Activated T-cell treated with anti-CD3 and anti-CD28 coated beads for 4 hours (primary cell): ENCODE results near the gene L3MBTL4.

Experiments
- DNase-seq: peaks from one replicate; pipeline ENCODE4 v3.0.0-alpha.2; 2020

Gene L3MBTL4

DNA sequence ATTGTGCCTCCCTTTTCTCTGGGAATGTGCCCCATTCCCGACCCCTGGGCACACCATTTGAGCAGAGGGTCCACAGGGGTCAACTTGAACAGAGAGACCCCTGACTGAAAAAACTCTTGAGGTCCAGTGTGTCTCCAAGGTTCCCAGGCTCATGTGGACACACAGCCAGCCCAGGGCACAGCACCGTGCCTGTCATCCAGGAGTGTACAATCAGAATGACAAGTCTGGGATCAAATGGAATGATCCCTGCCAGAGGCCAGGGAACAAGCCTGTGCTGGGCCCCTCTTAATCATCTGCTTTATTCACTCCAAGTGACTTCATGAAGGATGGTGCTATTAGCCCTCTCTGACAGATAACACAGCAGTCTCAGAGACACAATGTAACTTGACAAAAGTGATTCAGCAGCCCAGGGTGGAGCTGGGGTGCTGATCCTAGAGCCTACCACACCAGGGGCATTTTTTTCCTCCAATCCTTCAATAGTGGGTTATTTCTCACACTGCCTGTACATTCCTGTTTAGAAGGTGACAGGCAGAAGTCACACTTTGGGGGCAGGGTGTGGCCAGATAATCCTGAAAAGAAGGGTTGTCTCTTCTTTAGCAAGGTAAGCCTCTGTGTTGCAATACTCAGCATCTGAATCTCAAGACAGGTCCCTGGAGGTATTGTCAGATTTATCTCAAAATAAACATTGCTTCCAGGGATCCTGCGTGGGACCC is 435.4 kb downstream of the L3MBTL4 start:
- no peak for DNase-seq

- no peak for DNase-seq
Measured at GRCh38 chr18:5977022-5977421, 437.7 kb downstream of the L3MBTL4 start.

DNA sequence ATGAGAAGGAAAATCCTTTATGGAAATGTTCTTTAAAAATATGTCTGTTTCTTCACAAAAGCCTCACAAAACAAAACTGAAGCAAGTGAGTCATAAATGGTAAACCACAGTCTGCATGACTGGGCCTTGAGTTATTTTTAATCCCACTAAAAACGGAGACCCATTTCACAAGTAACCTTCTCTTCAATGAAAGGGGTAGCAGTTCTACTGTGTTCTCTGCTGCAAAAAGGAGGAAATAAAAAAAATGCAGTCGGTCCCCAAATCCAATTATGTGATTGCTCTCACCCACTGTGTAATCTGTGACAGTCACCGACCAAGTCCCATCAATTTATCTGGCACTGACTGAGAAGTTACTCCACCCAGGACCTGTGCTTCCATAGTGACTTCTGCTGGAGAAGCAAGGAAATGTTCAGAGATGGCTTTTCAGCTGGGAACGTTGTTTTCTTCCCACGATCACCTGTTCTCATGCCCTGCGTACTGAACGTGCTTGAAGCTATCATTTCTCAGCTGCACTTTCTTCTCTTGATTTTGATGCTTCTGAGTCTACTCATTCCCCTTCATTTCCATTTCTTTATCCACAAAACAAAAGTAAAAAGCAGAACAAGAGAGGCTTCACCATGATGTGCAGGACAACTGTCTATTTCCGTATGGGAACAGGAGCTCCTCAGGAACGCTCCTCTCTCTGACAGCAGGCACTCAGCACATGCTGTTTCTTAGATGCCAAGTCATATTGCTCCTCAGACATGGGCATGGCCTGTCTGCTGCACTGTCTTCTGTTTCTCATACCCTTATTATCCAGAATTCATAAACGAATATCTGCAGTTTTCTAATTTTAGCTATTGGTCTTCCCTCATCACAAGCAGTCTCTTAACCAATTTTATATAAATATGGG is 439.4 kb downstream of the L3MBTL4 start:
- no peak for DNase-seq

GRCh38 chr18:5974696-5975095 is 440.0 kb downstream of the L3MBTL4 start:
- DNase-seq = no peak

DNA sequence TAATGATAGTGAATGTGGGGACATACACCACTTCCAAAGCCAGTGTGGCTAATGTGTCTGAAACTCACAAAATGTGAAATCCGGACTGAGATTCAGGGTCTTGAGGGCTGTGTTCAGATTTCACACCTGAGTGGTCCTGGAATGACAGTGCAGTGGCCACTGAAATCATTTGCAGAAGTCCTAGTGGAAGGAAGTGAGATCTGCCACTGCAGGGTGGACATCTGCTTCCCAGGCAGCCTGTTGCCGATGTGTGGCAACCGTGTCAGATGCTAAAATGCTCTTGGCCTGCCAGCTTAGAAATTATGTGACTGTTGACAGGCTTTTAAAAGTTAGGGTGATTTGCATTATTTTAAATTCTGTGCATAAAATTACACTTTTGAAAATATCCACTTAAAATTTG is 441.6 kb downstream of the L3MBTL4 start:
- no peak for DNase-seq

- no peak for DNase-seq
Measured at GRCh38 chr18:5972298-5972697, 442.4 kb downstream of the L3MBTL4 start.

GRCh38 chr18:5969989-5970403 is 444.7 kb downstream of the L3MBTL4 start:
- DNase-seq = no peak

- no peak for DNase-seq
Measured at GRCh38 chr18:5969355-5969988, 445.2 kb downstream of the L3MBTL4 start.

- DNase-seq = no peak
Measured at GRCh38 chr18:5967666-5968065, 447.0 kb downstream of the L3MBTL4 start.

DNA sequence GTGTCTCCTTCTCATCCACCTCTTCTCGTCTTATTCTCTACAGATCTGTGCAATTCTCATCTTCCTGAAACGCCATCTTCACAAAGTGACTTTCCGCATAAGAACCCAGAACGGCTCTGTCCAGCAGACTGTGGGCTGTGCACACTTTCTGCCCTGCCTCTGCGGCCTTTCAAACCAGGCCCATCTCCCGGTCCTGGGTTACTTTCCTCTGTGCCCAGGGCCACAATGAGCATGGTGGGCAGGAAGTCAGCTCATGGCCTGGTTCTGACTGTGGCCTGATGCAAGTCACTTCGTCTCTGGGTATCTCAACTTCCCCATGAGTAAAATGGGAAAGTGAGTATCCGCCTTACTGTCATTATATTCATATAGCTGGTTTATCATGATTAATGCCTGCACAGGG is 447.7 kb downstream of the L3MBTL4 start:
- no peak for DNase-seq

- no peak for DNase-seq
Measured at GRCh38 chr18:5966514-5966913, 448.2 kb downstream of the L3MBTL4 start.

DNA sequence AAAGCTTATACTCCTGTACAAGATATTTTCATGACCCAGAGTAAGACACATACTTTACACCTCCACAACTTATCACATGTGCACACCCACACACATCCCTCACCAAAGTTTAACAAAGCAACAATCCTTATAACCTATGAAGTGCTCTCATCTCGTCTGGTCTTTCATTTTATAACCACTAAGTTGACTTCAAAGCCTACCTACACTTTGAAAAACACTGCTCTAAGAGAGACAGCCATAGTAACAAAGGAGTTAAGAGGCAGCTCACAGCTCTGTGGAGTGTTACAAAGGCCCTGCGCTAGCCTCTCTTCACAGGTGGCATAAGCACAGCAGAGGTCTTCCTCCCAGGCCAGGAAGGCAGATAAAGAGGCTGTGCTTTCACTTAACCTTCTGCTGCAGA is 449.7 kb downstream of the L3MBTL4 start:
- DNase-seq = no peak

- no peak for DNase-seq
Measured at GRCh38 chr18:5964596-5964995, 450.1 kb downstream of the L3MBTL4 start.

DNA sequence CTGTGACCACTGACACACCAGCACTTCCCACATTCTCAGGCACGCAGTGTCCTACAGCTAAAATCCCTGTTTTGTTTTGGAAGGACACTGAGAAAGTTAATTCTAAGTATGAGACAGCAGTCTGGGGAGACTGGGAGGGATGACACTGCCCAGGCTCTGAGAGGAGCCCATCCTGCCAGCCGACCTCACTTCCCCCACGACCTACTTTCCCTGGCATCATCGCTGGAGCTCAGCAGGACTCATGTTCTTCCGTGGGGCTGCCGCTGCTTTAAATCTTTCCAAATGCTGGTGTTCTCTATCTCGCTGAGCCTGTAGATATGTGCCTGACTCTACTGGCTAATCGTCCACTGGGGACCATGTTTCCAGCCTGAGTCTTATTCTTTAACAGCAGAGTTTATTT is 450.6 kb downstream of the L3MBTL4 start:
- DNase-seq = no peak

GRCh38 chr18:5963267-5963666 is 451.4 kb downstream of the L3MBTL4 start:
- no peak for DNase-seq

GRCh38 chr18:5962362-5962761 is 452.3 kb downstream of the L3MBTL4 start:
- no peak for DNase-seq

- no peak for DNase-seq
Measured at GRCh38 chr18:5961828-5962150, 452.9 kb downstream of the L3MBTL4 start.

DNA sequence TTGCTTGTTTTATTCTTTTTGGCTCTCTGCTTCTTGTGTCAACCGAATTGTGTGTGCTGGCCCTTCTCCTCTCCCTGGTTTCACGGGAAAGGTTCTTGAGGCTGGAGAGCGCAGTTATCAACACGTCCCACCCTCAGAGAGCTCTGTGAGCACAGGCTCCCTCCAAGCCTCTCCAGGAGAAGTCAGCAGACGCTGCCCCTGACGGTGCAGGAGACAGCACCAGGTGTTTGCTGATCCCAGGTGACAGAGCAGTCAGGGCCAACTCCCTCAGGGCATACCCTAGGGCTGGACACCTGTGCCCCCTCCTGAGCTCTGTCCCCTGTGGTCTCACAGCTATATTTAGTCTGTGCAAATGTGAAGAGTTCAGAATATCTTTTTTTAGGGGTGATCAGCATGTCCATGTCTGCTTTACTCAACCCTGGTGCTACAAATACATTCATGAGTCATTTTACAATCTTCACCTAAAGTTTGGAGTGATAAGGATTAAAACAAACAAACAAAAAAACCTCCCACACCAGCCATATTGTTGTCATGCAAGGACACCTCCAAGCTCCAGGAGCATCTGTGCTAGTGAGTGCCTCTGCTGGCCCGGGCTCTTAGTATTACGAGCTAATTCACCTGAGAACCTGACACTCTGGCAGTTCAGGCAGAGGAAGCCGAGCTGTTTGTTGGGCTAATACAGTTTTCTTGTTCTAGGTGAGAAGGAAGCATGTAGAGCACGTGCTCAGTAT is 453.4 kb downstream of the L3MBTL4 start:
- DNase-seq = no peak

- no peak for DNase-seq
Measured at GRCh38 chr18:5958822-5959221, 455.9 kb downstream of the L3MBTL4 start.

DNA sequence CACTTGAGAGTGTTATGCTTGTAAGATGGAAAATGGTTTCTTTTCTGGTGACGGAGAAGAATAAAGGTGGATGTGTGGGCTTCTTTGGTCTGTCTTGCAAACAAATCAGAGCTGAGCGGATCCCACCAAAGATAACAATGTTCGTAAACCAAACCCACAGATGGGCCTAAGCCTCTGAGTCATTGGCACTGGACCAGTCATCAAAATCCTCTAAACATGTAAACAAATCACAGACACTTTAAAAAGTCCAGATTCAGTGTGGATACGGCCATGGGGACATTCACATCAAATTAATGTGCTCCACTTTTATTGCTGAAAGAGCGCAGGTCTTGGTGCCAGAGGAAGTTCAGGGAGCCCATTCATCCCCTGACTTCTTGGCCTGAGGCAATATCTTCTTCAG is 458.9 kb downstream of the L3MBTL4 start:
- no peak for DNase-seq

DNA sequence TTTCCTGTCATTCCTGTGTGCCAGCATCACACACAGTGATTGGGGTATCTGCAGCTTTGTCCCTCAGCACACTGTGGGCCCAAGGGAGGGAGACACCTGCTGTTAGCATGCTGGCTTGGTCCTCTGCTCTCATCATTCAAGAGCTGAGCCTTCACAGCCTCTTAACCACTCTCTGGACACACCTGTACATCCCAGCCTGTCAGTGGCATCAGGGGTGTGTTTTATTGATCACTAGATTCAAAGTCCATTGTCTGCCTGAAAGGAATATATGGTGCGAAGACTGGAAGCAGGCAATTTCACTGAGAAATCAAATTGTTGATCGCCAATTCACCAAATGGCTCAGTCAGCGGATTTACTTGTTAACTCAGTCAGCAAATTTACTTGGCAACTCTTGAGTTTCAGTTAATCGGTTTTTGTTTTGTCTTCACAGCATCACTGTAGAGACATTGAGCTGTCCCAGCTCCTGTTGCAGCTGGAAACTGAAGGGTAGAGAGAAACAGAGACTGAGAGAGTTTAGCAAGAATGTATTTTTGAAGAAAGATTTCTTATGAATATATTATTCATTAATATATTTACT is 463.1 kb downstream of the L3MBTL4 start:
- DNase-seq = no peak

DNA sequence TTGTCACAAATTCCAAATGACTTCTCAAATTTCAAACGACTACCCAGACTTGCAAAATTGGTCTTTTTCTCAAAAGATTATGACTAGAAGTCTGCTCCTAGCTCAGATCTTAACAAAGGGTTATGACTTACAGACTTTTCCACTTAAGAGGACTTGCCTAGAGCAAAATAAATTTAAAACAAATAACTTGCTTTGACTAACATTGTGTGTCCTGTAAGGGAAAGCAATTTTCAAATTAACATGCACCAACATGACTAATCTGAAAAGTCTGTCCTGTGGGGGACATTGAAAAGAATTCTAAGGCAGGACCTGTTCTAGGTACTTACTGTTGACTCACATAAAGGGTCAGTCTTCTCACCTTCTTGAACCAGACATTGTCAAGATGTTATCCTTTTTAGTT is 465.9 kb downstream of the L3MBTL4 start:
- no peak for DNase-seq

DNA sequence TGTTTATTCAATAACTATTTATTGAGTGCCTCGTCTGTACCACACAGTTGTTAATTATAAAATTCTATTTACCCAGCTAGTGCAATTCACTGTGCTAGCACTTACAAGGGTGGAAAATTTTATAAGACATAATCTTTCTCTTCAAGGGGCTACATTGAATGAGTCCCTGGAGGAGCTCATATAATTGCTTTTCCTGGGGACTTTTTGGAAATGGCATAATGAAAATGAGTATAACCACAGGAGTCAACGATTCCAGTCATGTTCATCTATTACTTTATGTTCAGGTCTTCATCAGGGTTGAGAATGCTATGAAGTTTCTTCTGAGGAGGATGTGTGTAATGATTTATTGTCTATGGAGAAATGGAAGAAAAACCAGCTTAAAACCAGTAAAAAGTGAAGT is 466.5 kb downstream of the L3MBTL4 start:
- DNase-seq = no peak
